ENCODE data around the gene GAN.

DNA sequence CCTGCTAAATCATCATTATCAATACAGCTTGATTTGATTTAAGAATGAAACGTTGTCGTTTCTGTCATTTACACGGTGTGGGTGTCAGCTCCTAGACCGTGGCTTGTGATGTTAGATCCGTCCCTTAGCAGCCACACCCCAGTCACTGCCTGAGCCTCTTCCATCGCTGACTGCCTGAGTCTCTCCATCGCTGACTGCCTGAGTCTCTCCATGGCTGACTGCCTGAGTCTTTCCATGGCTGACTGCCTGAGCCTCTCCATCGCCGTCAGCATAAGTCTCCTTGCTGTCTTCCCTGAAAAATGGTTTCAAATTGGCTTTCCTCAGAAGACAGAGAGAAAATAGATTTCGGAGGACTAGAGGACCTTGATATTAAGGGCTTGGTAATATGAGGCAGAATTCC is 76.1 kb downstream of the GAN start:
- TF ChIP-seq, protein P1, sequence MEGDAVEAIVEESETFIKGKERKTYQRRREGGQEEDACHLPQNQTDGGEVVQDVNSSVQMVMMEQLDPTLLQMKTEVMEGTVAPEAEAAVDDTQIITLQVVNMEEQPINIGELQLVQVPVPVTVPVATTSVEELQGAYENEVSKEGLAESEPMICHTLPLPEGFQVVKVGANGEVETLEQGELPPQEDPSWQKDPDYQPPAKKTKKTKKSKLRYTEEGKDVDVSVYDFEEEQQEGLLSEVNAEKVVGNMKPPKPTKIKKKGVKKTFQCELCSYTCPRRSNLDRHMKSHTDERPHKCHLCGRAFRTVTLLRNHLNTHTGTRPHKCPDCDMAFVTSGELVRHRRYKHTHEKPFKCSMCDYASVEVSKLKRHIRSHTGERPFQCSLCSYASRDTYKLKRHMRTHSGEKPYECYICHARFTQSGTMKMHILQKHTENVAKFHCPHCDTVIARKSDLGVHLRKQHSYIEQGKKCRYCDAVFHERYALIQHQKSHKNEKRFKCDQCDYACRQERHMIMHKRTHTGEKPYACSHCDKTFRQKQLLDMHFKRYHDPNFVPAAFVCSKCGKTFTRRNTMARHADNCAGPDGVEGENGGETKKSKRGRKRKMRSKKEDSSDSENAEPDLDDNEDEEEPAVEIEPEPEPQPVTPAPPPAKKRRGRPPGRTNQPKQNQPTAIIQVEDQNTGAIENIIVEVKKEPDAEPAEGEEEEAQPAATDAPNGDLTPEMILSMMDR (IDR thresholded peaks at IDR 0.05), result no peak
- TF ChIP-seq EZH2phosphoT487 (IDR thresholded peaks at IDR 0.05), result no peak
- no peak for TF ChIP-seq EZH2 (IDR thresholded peaks at IDR 0.05)
